OCI-LY1 (cell line): ENCODE data around the gene IFNLR1.

Experiments used
- EZH2 ChIP-seq: fragments of 200-600 bp; sonication (generic), shearing (Covaris generic); IDR thresholded peaks from 2 replicates; pipeline ENCODE4 v1.8.0; 2017; ENCODE audit warnings: borderline replicate concordance, mixed run types, mild to moderate bottlenecking, antibody characterized with exemption, low read length, moderate library complexity, mixed read lengths
- TF ChIP-seq, protein P1 (sequence below): fragments of 200-600 bp; sonication (generic), shearing (Covaris generic); IDR thresholded peaks from 2 replicates; pipeline ENCODE4 v1.5.1; 2017; ENCODE audit warnings: mild to moderate bottlenecking, antibody characterized with exemption, low read length, moderate library complexity, mixed read lengths

DNA sequence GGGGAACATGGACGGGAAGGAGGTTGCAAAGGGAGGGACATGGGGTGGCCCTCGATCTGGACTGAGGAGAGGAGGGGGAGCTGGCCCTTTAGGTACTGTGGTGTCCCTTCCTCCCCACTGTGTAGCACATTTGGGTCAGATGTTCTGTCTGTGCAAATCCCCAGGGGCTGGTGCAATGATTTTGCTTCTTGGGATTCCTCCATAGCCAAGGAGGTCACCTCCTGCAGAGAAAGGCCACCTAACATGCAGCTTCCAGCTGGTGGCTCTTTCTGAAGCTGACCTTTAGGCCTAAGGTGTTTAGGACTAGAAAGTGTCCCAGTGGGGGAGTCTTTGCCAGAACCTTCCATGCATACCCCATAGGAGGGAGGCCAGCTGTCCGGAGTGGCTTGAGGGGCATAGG lies 66.1 kb downstream of the IFNLR1 start:
- TF ChIP-seq, protein P1, sequence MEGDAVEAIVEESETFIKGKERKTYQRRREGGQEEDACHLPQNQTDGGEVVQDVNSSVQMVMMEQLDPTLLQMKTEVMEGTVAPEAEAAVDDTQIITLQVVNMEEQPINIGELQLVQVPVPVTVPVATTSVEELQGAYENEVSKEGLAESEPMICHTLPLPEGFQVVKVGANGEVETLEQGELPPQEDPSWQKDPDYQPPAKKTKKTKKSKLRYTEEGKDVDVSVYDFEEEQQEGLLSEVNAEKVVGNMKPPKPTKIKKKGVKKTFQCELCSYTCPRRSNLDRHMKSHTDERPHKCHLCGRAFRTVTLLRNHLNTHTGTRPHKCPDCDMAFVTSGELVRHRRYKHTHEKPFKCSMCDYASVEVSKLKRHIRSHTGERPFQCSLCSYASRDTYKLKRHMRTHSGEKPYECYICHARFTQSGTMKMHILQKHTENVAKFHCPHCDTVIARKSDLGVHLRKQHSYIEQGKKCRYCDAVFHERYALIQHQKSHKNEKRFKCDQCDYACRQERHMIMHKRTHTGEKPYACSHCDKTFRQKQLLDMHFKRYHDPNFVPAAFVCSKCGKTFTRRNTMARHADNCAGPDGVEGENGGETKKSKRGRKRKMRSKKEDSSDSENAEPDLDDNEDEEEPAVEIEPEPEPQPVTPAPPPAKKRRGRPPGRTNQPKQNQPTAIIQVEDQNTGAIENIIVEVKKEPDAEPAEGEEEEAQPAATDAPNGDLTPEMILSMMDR: no peak
- no peak for TF ChIP-seq EZH2
